Esophagus muscularis mucosa (tissue), 4 donors: ENCODE data around the gene LDLRAD2. TPM values are rescaled to one million over a fixed set of nuclear protein-coding genes. Genes with fewer than 3 reads are reported as not detected.

Experiments used
- DNase-seq: peaks from one replicate; pipeline ENCODE4 v3.0.0-alpha.2; 2017; ENCODE audit errors: extremely low spot score
- H3K27ac ChIP-seq, 4 donors: fragments of 200-600 bp; sonication (generic); replicated peaks in 1 of 4; 1 replicate in 3 of 4; 2 replicates in 1 of 4; pipeline ENCODE4 v1.5.1; 2016 to 2019; ENCODE audit warnings: mild to moderate bottlenecking in 1 of 4
- H3K27me3 ChIP-seq, 4 donors: fragments of 200-600 bp; sonication (generic); one replicate each; pipeline versions ENCODE4 v1.5.1 to v1.6.0; 2016 to 2019
- H3K36me3 ChIP-seq, 4 donors: fragments of 200-600 bp; sonication (generic); one replicate each; pipeline ENCODE4 v1.5.1; 2016 to 2019
- H3K4me1 ChIP-seq, 4 donors: fragments of 200-600 bp; sonication (generic); one replicate each; pipeline ENCODE4 v1.5.1; 2016 to 2019
- H3K4me3 ChIP-seq, 4 donors: fragments of 200-600 bp; sonication (generic); 1 replicate in 2 of 4; 2 replicates in 2 of 4; pipeline ENCODE4 v1.5.1; 2016 to 2019; ENCODE audit warnings: mild to moderate bottlenecking in 4 of 4, moderate library complexity in 1 of 4
- H3K9me3 ChIP-seq, 4 donors: fragments of 200-600 bp; sonication (generic); 1 replicate in 3 of 4; 2 replicates in 1 of 4; pipeline ENCODE4 v1.5.1; 2016 to 2019
- CTCF ChIP-seq, 3 experiments: fragments of 200-600 bp in 2 of 3; fragments of 450-650 bp in 1 of 3; sonication (generic) in 2 of 3; IDR thresholded peaks; one replicate each; pipeline ENCODE4 v1.5.1; 2017 to 2019; ENCODE audit warnings: antibody characterized with exemption in 3 of 3, mild to moderate bottlenecking in 2 of 3, moderate library complexity in 1 of 3
- EP300 ChIP-seq: sonication (generic); formaldehyde crosslinking; IDR thresholded peaks from one replicate; pipeline ENCODE4 v1.6.1; 2017; ENCODE audit warnings: antibody characterized with exemption
- POLR2A ChIP-seq: fragments of 450-650 bp; IDR thresholded peaks from one replicate; pipeline ENCODE4 v1.6.1; 2017; ENCODE audit warnings: antibody characterized with exemption, moderate library complexity, mild to moderate bottlenecking, low read depth
- POLR2AphosphoS5 ChIP-seq, 2 donors: sonication (generic); formaldehyde crosslinking; IDR thresholded peaks; one replicate each; pipeline ENCODE4 v1.6.1; 2017; ENCODE audit warnings: antibody characterized with exemption in 2 of 2
- WGBS: methylation state at CpG from one replicate; pipeline ENCODE4 v1.1.5; 2018; 5-methylcytosine and 5-hydroxymethylcytosine counted together
- intact Hi-C: fragments of 100-400 bp; cut with DNase I; formaldehyde crosslinking; loops from one replicate; pipeline ENCODE4 v1.15.1; 2023
- total RNA-seq, 4 donors: library from RNA; depleted of rRNA; stranded (reverse); fragments of >200 nt; gene quantifications; one replicate each; pipeline versions ENCODE4 v1.1.0 to v1.2.1, GENCODE V29; 2016

The LDLRAD2 gene
- total RNA-seq, 4 donors from 2014 or later, result not detected

GRCh38 chr1:21828506-21829210 lies 16.6 kb downstream of the LDLRAD2 start:
- 81% methylated on average over 18 of the region's 28 CpGs for WGBS
- Histone ChIP-seq H3K4me1 (no peaks in the 10 kb centered on the region), H3K27me3 (no peaks in the 10 kb centered on the region), H3K27ac (no peak overlapping the region), H3K9me3 (no peaks in the 10 kb centered on the region), H3K36me3 (peaks cover 98 to 100% (median 100%) of the 10 kb centered on the region in 4 donors), H3K4me3 (no peak overlapping the region)
- no peak for TF ChIP-seq CTCF (IDR thresholded peaks at IDR 0.05)
- TF ChIP-seq POLR2A, result no peak
- TF ChIP-seq POLR2AphosphoS5 (IDR thresholded peaks at IDR 0.05), result no peak
- TF ChIP-seq EP300, result no peak
- intact Hi-C loops, result no loop called here
- DNase-seq, result no peak

GRCh38 chr1:21829294-21829693 lies 17.2 kb downstream of the LDLRAD2 start:
- TF ChIP-seq CTCF (IDR thresholded peaks at IDR 0.05) (no peak), POLR2AphosphoS5 (IDR thresholded peaks at IDR 0.05) (no peak), EP300 (no peak), POLR2A (no peak)
- 89% methylated on average over 11 of the region's 17 CpGs for WGBS
- intact Hi-C loops, result no loop called here
- Histone ChIP-seq H3K9me3 (peaks cover 0 to 4% (median 0%) of the 10 kb centered on the region in 4 donors), H3K4me1 (no peaks in the 10 kb centered on the region), H3K36me3 (peaks cover 98 to 100% (median 100%) of the 10 kb centered on the region in 4 donors), H3K27ac (no peak overlapping the region), H3K27me3 (no peaks in the 10 kb centered on the region), H3K4me3 (no peak overlapping the region)
- DNase-seq, result no peak

- TF ChIP-seq CTCF (IDR thresholded peaks at IDR 0.05) (no peak), POLR2AphosphoS5 (IDR thresholded peaks at IDR 0.05) (no peak), POLR2A (no peak), EP300 (no peak)
- intact Hi-C loops, result no loop called here
- WGBS, result 94% methylated on average over 7 of the region's 23 CpGs
Observed at GRCh38 chr1:21830792-21831453, 18.9 kb downstream of the LDLRAD2 start.

DNA sequence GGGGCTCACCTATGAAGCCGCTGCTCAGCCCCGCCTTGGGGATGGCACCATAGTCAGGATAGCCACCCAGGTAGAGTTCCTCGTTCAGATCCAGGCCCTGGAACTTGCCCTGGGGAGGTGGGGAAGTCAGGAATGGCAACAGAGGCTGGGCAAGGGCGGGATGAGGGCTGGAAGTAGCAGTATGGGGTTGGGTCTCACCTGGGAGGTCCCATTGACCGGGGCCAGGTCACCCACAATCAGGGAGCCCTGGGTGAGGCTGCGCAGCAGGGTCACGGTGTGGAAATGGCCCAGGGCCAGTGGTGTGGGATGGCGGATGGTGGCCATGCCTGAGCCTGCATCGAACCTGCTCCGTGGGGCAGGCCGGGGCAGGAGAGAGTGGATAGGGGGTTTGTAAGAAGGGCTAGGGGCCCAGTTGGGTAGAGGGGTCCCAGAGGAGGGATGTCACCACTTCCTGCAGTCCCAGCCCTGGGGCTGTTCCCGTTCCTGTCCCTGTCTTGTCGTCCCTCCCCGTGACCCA lies 19.4 kb downstream of the LDLRAD2 start:
- H3K4me1 ChIP-seq, result no peaks in the 10 kb centered on the region
- no peak for DNase-seq
- peaks cover 98 to 100% (median 100%) of the 10 kb centered on the region in 4 donors for H3K36me3 ChIP-seq
- intact Hi-C loops, result no loop called here
- H3K27me3 ChIP-seq, result no peaks in the 10 kb centered on the region
- WGBS, result 81% methylated on average over 12 of the region's 14 CpGs
- peaks cover 0 to 9% (median 0%) of the 10 kb centered on the region in 4 donors for H3K9me3 ChIP-seq
- no peak for TF ChIP-seq POLR2A
- no peak overlapping the region for H3K4me3 ChIP-seq
- no peak overlapping the region for H3K27ac ChIP-seq

More at GRCh38 chr1:21830792-21831453, 18.9 kb downstream of the LDLRAD2 start:
- H3K27me3 ChIP-seq, result no peaks in the 10 kb centered on the region
- H3K4me1 ChIP-seq, result no peaks in the 10 kb centered on the region
- H3K4me3 ChIP-seq, result no peak overlapping the region
- no peak for DNase-seq
- H3K27ac ChIP-seq, result no peak overlapping the region
- H3K36me3 ChIP-seq, result peaks cover 98 to 100% (median 100%) of the 10 kb centered on the region in 4 donors
- H3K9me3 ChIP-seq, result peaks cover 0 to 9% (median 0%) of the 10 kb centered on the region in 4 donors

DNA sequence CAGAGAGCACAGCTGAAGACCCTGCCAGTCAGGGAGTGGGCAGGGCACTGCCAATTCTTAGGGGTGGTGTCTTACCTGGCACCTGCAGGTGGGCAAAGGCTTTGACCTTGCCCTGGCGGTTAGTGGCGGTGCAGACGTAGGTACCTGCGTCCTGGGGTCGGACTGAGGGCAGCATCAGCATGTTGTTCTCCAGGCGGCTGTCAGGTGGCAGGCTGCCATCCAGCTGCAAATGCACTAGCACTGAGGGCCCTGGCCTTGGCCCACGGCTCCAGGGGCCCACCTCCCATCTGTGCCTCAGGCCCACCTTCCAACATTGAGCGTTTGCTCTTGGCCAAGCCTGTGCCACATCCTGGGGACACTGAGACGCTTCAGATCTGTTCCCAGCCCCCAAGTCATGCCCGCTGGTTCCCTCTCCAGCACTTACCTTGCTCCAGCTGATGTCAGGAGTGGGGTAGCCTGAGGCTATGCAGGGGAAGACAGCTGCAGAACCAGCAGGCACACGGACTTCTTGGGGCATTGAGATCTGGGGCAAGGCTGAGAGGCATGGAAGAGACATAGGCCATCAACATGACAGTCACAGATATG lies 21.4 kb downstream of the LDLRAD2 start:
- WGBS, result 58% methylated on average over 4 of the region's 11 CpGs
- Histone ChIP-seq H3K4me1 (peaks cover 0 to 2% (median 0%) of the 10 kb centered on the region in 4 donors), H3K27ac (no peak overlapping the region), H3K4me3 (no peak overlapping the region), H3K27me3 (no peaks in the 10 kb centered on the region), H3K36me3 (peaks cover 98 to 100% (median 100%) of the 10 kb centered on the region in 4 donors), H3K9me3 (peaks cover 0 to 9% (median 0%) of the 10 kb centered on the region in 4 donors)
- no peak for TF ChIP-seq POLR2A
- no peak for TF ChIP-seq CTCF (IDR thresholded peaks at IDR 0.05)
- peak in 1 of 2 donors; percentile 7 for TF ChIP-seq POLR2AphosphoS5 (IDR thresholded peaks at IDR 0.05)
- intact Hi-C loops, result no loop called here
- DNase-seq, result no peak
